Prostate gland (tissue), 2 donors: ENCODE data around the gene PHOX2B. TPM values are rescaled to one million over a fixed set of nuclear protein-coding genes. Genes with fewer than 3 reads are reported as not detected.
A peak's percentile ranks its signal among the peaks of the same experiment; 100 is the strongest.

Experiments used
- DNase-seq: peaks from one replicate; pipeline ENCODE4 v3.0.0-alpha.2; 2019; ENCODE audit warnings: low spot score
- H3K27ac ChIP-seq, 2 donors: fragments of 200-600 bp; sonication (generic); 2 replicates each; pipeline ENCODE4 v1.5.1; 2017 to 2019
- H3K27me3 ChIP-seq: fragments of 200-600 bp; sonication (generic); replicated peaks from 2 replicates; pipeline ENCODE4 v1.5.1; 2019; ENCODE audit not compliant: insufficient read depth
- H3K36me3 ChIP-seq, 2 donors: fragments of 200-600 bp; sonication (generic); 1 replicate in 1 of 2; 2 replicates in 1 of 2; pipeline versions ENCODE4 v1.5.1 to v1.8.1; 2017 to 2019
- H3K4me1 ChIP-seq: fragments of 200-600 bp; sonication (generic); replicated peaks from 2 replicates; pipeline ENCODE4 v1.5.1; 2019
- H3K4me3 ChIP-seq, 2 donors: fragments of 200-600 bp; sonication (generic); 2 replicates each; pipeline ENCODE4 v1.5.1; 2017 to 2019
- H3K9me3 ChIP-seq: fragments of 200-600 bp; sonication (generic); 2 replicates; pipeline ENCODE4 v1.5.1; 2017
- CTCF ChIP-seq, 4 experiments: fragments of 200-600 bp in 2 of 4; fragments of 450-650 bp in 2 of 4; sonication (generic) in 2 of 4; IDR thresholded peaks; 1 replicate in 3 of 4; 2 replicates in 1 of 4; pipeline ENCODE4 v1.5.1; 2016 to 2019; ENCODE audit warnings: antibody characterized with exemption in 4 of 4, mild to moderate bottlenecking in 2 of 4, moderate library complexity in 2 of 4
- POLR2A ChIP-seq: fragments of 450-650 bp; IDR thresholded peaks from one replicate; pipeline ENCODE4 v1.6.1; 2016; ENCODE audit warnings: antibody characterized with exemption, mild to moderate bottlenecking
- POLR2AphosphoS5 ChIP-seq: sonication (generic); formaldehyde crosslinking; IDR thresholded peaks from one replicate; pipeline ENCODE4 v1.6.1; 2017; ENCODE audit warnings: antibody characterized with exemption
- WGBS: methylation state at CpG from one replicate; pipeline ENCODE4 v1.1.5; 2018; 5-methylcytosine and 5-hydroxymethylcytosine counted together
- intact Hi-C: fragments of 100-400 bp; cut with DNase I; formaldehyde crosslinking; loops from one replicate; pipeline ENCODE4 v1.14.2; 2022
- total RNA-seq, 2 donors: library from RNA; depleted of rRNA; stranded (reverse); fragments of >200 nt; gene quantifications; one replicate each; pipeline ENCODE4 v1.1.0, GENCODE V29; 2016

The PHOX2B gene
- total RNA-seq, 2 donors from 2014 or later = not detected

DNA sequence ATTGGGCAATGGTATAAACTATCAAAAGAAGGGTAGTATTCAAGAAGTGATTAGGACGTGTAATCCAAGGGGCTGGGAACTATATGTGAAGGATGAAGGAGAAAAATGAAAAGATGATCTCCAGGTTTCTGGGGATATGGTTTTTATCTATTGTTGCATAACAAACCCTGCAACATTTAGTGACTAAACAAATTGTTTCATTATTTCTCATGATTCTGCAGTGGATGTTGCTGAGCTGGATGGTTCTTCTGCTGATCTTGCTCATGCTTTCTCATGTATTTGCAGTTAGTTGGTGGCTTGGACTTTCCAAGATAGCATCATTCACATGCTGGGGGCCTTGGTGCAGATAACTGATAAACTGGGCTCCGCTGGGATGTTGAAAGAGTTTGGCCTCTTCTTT, 29.1 kb downstream of the PHOX2B start:
- no peak for DNase-seq
- Histone ChIP-seq H3K9me3 (no peaks in the 10 kb centered on the region), H3K27me3 (no peaks in the 10 kb centered on the region), H3K27ac (no peak overlapping the region), H3K36me3 (no peaks in the 10 kb centered on the region), H3K4me1 (no peaks in the 10 kb centered on the region), H3K4me3 (no peak overlapping the region)
- 85% methylated on average over 2 of the region's 2 CpGs for WGBS
- no peak for TF ChIP-seq POLR2A
- no peak for TF ChIP-seq POLR2AphosphoS5
- no peak for TF ChIP-seq CTCF (IDR thresholded peaks at IDR 0.05)
- intact Hi-C loops = no loop called here

- Histone ChIP-seq H3K9me3 (no peaks in the 10 kb centered on the region), H3K4me3 (no peak overlapping the region), H3K27me3 (no peaks in the 10 kb centered on the region), H3K36me3 (no peaks in the 10 kb centered on the region), H3K4me1 (no peaks in the 10 kb centered on the region), H3K27ac (no peak overlapping the region)
- TF ChIP-seq CTCF (IDR thresholded peaks at IDR 0.05) (no peak), POLR2AphosphoS5 (no peak)
- DNase-seq = no peak
- intact Hi-C loops = no loop called here
Observed at GRCh38 chr4:41718907-41719306, 29.6 kb downstream of the PHOX2B start.

DNA sequence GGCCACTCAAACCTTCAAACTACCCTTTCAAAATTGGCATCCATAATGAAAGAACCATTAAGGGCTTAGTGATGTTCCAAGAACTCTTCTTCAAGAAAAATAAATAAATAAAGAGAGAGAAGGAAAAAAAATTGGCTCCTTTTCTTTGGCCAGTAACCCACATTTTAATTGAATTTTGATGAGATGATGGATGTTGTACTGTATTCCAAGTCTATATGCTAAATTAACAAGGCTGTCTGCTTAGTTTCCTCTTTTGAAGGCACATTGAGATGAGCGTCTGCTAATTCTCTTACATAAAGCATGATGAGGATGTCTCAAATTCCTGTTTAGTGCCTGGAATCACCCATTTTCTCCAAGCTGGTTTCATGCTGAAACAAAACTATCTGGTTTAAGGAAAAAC, 33.4 kb downstream of the PHOX2B start:
- Histone ChIP-seq H3K4me1 (no peaks in the 10 kb centered on the region), H3K4me3 (no peak overlapping the region), H3K27me3 (no peaks in the 10 kb centered on the region), H3K9me3 (no peaks in the 10 kb centered on the region), H3K27ac (no peak overlapping the region), H3K36me3 (no peaks in the 10 kb centered on the region)
- TF ChIP-seq POLR2AphosphoS5 = no peak
- no peak for TF ChIP-seq POLR2A
- no peak for TF ChIP-seq CTCF (IDR thresholded peaks at IDR 0.05)
- WGBS = 46% methylated on average over 1 of the region's 1 CpG
- no peak for DNase-seq
- intact Hi-C loops = no loop called here

DNA sequence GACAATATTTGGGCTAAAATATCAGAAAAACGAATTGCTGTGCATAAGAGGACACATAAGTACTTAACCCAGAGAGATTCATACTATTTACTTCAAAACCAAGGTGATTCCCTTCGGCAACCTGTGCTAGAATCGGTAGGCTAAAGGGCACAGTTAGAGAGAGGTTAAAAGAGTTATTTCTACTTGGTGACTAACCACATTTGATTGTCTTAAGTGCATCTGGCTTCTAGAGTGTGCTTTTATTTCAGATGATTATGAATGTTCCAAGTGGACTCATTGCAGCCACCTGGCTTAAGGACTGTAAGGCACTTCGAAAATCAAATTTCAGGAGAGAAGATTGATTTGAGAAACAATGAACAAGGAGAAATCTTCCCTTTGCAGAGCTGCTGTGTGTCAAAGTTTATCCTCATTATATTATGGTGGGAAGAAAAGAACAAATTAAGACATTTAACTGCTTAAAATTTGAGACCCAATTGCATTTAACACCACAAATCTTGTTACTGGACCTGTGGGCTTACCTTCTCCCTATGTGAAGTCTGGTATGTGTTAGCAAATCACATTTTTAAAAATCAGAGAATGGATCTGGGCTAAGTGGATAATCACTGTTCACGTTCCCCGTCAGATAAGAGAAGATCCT, 34.0 kb downstream of the PHOX2B start:
- Histone ChIP-seq H3K9me3 (no peaks in the 10 kb centered on the region), H3K27ac (no peak overlapping the region), H3K27me3 (no peaks in the 10 kb centered on the region), H3K4me3 (no peak overlapping the region), H3K36me3 (no peaks in the 10 kb centered on the region), H3K4me1 (no peaks in the 10 kb centered on the region)
- DNase-seq = no peak
- TF ChIP-seq POLR2AphosphoS5 (no peak), POLR2A (no peak), CTCF (IDR thresholded peaks at IDR 0.05) (no peak)
- intact Hi-C loops = no loop called here
- 86% methylated on average over 6 of the region's 6 CpGs for WGBS

GRCh38 chr4:41713768-41714167, 34.8 kb downstream of the PHOX2B start:
- no peak for DNase-seq
- H3K9me3 ChIP-seq = no peaks in the 10 kb centered on the region
- no peak overlapping the region for H3K27ac ChIP-seq
- no peaks in the 10 kb centered on the region for H3K4me1 ChIP-seq
- no peak for TF ChIP-seq CTCF (IDR thresholded peaks at IDR 0.05)
- peak; percentile 57 for TF ChIP-seq POLR2AphosphoS5
- no peaks in the 10 kb centered on the region for H3K36me3 ChIP-seq
- WGBS = 57% methylated on average over 1 of the region's 1 CpG
- intact Hi-C loops = no loop called here
- no peak overlapping the region for H3K4me3 ChIP-seq
- no peaks in the 10 kb centered on the region for H3K27me3 ChIP-seq
